KG1 (cell line): ENCODE measurements around the gene RHBDD2.
"Not testable (repeated sequence)": the region's sequence is repeated elsewhere in the genome, so short reads cannot be mapped to it uniquely, and the experiment has no call there.

Experiments
- DNase-seq: peaks from one replicate; lab custom pipeline; 2025; lab: John Stamatoyannopoulos, UW

The RHBDD2 gene

GRCh38 chr7:75889223-75889825, 10.5 kb downstream of the RHBDD2 start:
- no peak for DNase-seq

GRCh38 chr7:75889826-75890225, 11.0 kb downstream of the RHBDD2 start:
- no peak for DNase-seq

- DNase-seq = not testable (repeated sequence)
These were observed 12.4 kb downstream of the RHBDD2 start for GRCh38 chr7:75891237-75891636.

GRCh38 chr7:75891815-75892411, 13.1 kb downstream of the RHBDD2 start:
- DNase-seq = no peak

GRCh38 chr7:75892634-75893272, 13.9 kb downstream of the RHBDD2 start:
- DNase-seq = no peak

GRCh38 chr7:75896803-75897327, 18.0 kb downstream of the RHBDD2 start:
- no peak for DNase-seq

GRCh38 chr7:75900617-75901315, 21.9 kb downstream of the RHBDD2 start:
- DNase-seq = no peak

GRCh38 chr7:75905785-75906604, 27.2 kb downstream of the RHBDD2 start:
- no peak for DNase-seq

GRCh38 chr7:75906991-75907667, 28.3 kb downstream of the RHBDD2 start:
- no peak for DNase-seq

GRCh38 chr7:75907668-75908039, 28.8 kb downstream of the RHBDD2 start:
- DNase-seq = not testable (repeated sequence)

- DNase-seq = no peak
These were observed 30.8 kb downstream of the RHBDD2 start for GRCh38 chr7:75909521-75910132.

- not testable (repeated sequence) for DNase-seq
These were observed 32.4 kb downstream of the RHBDD2 start for GRCh38 chr7:75911186-75911585.

GRCh38 chr7:75913437-75913836, 34.6 kb downstream of the RHBDD2 start:
- DNase-seq = no peak

- no peak for DNase-seq
These were observed 35.4 kb downstream of the RHBDD2 start for GRCh38 chr7:75914169-75914654.

GRCh38 chr7:75914655-75915415, 36.0 kb downstream of the RHBDD2 start, which contains the start of gene POR:
TSS of gene POR (plus strand) at chr7:75915155. CDS start at chr7:75954002, 38,847 bp downstream.
- DNase-seq = peak; percentile 90

GRCh38 chr7:75915416-75916156, 36.8 kb downstream of the RHBDD2 start:
- DNase-seq = no peak

- DNase-seq = no peak
These were observed 37.4 kb downstream of the RHBDD2 start for GRCh38 chr7:75916259-75916658.

- no peak for DNase-seq
These were observed 38.1 kb downstream of the RHBDD2 start for GRCh38 chr7:75916685-75917634.
